Hematopoietic multipotent progenitor cell treated with erythropoietin and hydrocortisone succinate and interleukin-3 and kit ligand, for 6 days (in vitro differentiated cells): ENCODE results near the gene TIMM10B.
A peak's percentile ranks its signal among the peaks of the same experiment; 100 is the strongest.

Experiments
- DNase-seq: peaks from one replicate; pipeline ENCODE4 v3.0.0-alpha.2; 2015

The TIMM10B gene

GRCh38 chr11:6473451-6474412, 7.6 kb upstream of the TIMM10B start, which contains the start of gene TRIM3:
TRIM3 (minus strand) TSS chr11:6473941; CDS start chr11:6465695, 8,246 bp downstream.
- peak; percentile 83 for DNase-seq

DNA sequence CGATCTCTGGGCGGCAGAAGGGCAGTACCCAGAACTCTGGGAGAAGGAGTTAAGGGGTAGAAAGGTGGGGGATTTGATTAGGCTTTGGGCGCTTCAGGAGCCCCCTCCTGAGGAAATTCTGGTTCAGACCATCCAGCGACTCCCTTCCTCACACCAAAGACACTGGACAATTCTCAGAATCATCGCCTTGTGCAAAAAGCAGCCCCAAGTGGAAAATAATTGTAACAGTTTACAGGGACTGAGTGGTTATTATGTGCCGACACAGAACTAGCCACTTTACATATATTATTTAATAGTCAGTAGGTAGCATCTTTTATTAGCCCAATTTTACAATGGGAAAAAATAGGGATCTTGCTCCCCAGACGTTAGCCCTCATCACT, 6.9 kb upstream of the TIMM10B start:
- DNase-seq: no peak

DNA sequence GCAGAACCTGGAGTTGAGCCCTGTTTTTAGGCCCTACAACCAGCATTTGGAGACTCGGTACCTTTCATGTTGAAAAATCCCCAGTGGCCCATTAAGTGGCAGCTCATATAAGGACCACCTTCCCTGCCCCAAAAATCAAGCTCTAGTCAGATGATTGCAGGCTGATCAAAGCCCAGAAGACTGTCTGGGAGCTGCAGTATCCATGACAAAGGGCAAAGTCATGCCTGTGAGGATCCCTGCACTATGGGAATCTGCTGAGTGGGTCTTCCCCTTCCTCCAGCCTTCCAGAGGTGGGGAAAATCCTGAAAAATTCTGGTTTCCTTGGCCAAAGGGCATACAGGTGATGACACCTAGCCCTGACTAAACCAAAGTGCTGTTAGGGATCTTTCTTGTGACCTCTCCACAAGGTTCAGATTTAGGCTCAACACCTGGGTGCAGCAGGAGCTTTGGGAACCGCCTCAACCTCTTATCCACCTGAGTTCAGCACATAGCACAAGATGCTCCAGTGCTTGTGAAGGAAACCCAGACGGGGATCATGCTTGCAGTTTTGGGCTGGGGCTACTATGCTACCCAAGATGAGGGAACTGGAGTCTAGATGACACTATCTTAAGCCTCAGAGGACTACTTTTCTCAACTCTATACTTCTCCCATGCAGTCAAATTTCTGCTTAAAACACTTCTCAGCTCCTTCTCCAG, 6.3 kb upstream of the TIMM10B start:
- peak; percentile 21 for DNase-seq

DNA sequence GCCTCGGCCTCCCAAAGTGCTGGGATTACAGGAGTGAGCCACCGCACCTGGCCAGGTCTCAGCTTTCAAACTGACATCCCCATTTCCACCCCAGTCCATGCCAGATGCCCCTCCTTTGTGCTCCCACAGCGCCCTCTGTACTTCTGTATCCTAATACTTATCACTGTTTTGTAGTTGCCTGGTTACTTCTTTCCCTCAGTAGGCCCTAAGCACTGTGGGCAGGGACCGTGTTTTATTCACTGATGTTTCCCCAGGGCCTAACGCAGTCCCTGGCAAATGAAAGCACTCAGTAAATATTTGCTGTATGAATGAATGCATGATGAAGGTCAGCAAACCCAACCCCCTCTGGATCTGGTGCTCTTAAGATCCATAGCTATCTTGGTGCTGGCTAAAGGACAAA, 5.4 kb upstream of the TIMM10B start:
- DNase-seq: peak; percentile 30

DNA sequence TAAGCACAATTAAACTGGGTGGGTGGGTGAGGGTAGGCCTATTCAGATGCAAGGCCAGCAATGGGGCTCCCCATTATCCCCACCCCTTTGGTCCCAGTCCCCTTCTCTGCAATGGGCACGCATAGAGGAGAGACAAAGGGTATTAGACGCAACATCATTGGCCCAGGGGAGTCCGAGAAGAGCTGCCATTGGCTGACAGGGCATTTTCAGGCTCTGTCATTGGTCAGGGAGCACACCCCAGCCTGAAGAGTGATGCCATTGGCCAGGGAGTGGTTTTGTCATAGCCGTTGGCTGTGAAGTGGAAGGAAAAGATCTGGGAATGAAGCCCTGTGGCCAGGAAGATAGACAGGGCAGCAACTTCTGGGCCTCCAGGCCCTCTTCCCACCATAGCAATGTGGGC, 4.7 kb upstream of the TIMM10B start:
- no peak for DNase-seq

- DNase-seq: peak; percentile 23
These were observed 894 bp upstream of the TIMM10B start for GRCh38 chr11:6480299-6480914.

DNA sequence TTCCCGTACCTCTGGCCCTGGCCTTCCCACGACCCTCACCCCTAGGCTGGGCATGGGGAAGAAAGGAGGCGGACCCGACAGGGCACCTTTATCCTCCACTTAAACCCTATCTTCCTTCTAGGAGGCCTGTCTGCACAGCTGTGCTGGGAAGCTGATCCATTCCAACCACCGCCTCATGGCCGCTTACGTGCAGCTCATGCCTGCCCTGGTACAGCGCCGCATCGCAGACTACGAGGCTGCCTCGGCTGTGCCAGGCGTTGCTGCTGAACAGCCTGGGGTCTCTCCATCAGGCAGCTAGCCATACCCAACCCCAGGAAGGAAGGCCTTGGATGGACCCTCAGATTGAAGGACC, 599 bp downstream of the TIMM10B start:
- peak; percentile 18 for DNase-seq

- DNase-seq: no peak
These were observed 1.1 kb downstream of the TIMM10B start for GRCh38 chr11:6482441-6482840.

GRCh38 chr11:6483015-6483414, 1.7 kb downstream of the TIMM10B start:
- no peak for DNase-seq

DNA sequence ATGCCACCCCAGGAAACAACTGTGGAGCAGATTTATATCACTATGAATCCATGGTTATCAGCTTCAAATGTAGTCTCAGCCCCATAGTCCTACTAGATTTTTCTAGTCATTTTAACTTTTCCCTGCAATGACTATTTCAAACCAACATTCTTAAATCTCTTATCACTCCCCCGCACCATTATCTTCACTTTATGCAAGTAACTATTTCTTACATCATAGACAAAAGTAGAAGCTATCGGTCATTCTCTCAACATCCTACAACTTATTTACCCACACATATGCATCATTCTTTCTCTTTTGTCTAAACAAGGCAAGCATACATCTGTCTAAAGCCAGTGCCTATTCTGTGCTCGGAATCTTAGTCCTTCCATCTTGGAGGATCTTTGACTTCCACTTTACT, 4.4 kb downstream of the TIMM10B start:
- DNase-seq: no peak

GRCh38 chr11:6486256-6486655, 5.0 kb downstream of the TIMM10B start:
- DNase-seq: no peak

GRCh38 chr11:6486938-6487337, 5.6 kb downstream of the TIMM10B start:
- no peak for DNase-seq

DNA sequence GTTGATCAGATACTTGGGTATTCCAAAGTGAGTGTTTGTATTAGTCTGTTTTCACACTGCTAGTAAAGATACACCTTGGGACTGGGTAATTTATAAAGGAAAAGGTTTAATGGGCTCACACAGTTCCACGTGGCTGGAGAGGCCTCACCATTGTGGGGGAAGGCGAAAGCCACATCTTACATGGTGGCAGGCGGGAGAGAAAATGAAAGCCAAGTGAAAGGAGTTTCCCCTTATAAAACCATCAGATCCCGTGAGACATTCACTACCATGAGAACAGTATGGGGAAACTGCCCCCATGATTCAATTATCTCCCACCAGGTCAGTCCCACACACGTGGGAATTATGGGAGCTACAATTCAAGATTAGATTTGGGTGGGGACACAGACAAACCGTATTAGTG, 7.0 kb downstream of the TIMM10B start:
- no peak for DNase-seq

GRCh38 chr11:6488821-6489220, 7.5 kb downstream of the TIMM10B start:
- no peak for DNase-seq

GRCh38 chr11:6489306-6489705, 8.0 kb downstream of the TIMM10B start:
- no peak for DNase-seq

GRCh38 chr11:6497069-6497839, 16.0 kb downstream of the TIMM10B start, which contains the start of gene DNHD1:
DNHD1 (plus strand) TSS chr11:6497280; CDS start chr11:6498216, 936 bp downstream.
- DNase-seq: no peak

DNA sequence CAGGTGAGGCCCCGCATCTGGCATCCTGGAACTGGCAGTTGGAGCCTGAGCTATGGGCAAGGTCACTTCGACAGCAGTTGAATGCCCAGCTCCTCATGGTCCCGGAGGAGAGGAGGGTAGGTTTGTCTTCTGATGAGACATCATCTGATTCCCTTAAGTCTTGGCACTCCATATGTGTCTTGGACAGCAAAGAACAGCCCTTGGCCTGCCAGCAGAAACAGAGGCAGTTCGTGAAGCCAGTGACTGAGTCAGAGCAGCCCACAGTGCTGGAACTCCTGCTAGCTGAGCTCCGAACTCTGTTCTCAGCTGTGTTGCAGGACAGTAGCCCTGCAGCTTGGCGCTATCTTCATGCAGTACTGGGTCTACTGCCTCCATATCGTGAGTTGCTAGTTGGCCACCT, 16.8 kb downstream of the TIMM10B start:
- no peak for DNase-seq

DNA sequence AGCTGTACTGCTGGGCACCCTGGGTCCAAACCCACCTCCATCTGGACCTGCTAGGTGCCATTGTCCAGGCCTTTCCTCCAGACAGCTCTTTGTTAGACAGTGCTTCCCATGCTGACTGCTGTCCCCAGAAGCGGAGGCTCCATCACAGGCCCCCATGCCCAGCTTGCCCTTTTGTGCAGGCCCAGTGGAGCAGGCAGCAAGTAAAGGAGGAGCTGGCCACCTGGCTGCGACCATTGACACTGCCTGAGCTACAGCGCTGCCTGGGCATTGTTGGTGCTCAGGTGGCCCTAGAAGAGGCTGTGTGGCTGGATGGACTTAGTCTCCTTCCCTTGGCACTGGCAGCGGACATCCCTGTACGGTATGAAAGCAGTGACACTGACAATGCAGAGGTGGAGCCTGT, 17.2 kb downstream of the TIMM10B start:
- no peak for DNase-seq

GRCh38 chr11:6502382-6502781, 21.1 kb downstream of the TIMM10B start:
- no peak for DNase-seq

DNA sequence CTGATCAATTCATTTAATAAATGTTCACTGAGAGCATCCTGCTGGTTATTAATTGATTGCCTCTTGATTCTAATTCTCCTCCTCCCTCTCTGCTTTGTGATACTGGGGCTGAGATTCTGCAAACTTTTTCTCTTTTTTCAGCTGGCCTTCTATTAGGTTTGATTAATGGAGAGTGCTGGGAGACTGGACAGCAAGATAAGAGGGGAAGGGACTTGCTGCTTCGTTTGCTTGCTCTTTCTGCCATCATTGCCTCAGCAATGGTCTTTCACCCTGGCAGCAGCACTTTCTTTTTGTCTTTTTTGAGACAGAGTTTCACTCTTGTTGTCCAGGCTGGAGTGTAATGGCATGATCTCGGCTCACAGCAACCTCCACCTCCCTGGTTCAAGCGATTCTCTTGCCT, 22.9 kb downstream of the TIMM10B start:
- no peak for DNase-seq

GRCh38 chr11:6505577-6506240, 24.4 kb downstream of the TIMM10B start:
- peak; percentile 83 for DNase-seq

- no peak for DNase-seq
These were observed 35.6 kb downstream of the TIMM10B start for GRCh38 chr11:6516865-6517264.
